HepG2 (cell line): ENCODE results near the gene KLHL21. TPM values are rescaled to one million over a fixed set of nuclear protein-coding genes. Genes with fewer than 3 reads are reported as not detected.

Experiments
- AKNA ChIP-seq: sonication (generic); formaldehyde crosslinking; IDR thresholded peaks from 2 replicates; pipeline ENCODE4 v1.4.0; 2020; ENCODE audit warnings: missing genetic modification reagents, borderline replicate concordance
- ETS1 ChIP-seq: sonication (generic); formaldehyde crosslinking; IDR thresholded peaks from 2 replicates; pipeline ENCODE4 v1.4.0; 2020; ENCODE audit warnings: missing genetic modification reagents
- FOXC1 ChIP-seq: sonication (generic); formaldehyde crosslinking; IDR thresholded peaks from 2 replicates; pipeline ENCODE4 v1.8.0; 2022; ENCODE audit warnings: mild to moderate bottlenecking, missing genetic modification reagents, borderline replicate concordance
- HDAC1 ChIP-seq: sonication (generic); formaldehyde crosslinking; IDR thresholded peaks from 2 replicates; pipeline ENCODE4 v1.5.1; 2020; ENCODE audit warnings: mild to moderate bottlenecking, missing genetic modification reagents
- POGZ ChIP-seq: sonication (generic); formaldehyde crosslinking; IDR thresholded peaks from 2 replicates; pipeline ENCODE4 v1.4.0; 2020; ENCODE audit warnings: mild to moderate bottlenecking, missing genetic modification reagents
- SALL2 ChIP-seq: sonication (generic); formaldehyde crosslinking; IDR thresholded peaks from 2 replicates; pipeline ENCODE4 v1.8.1; 2023; ENCODE audit warnings: mild to moderate bottlenecking, missing genetic modification reagents, inconsistent platforms
- TBP ChIP-seq: sonication (generic); formaldehyde crosslinking; IDR thresholded peaks from 2 replicates; pipeline ENCODE4 v1.5.0; 2020; ENCODE audit warnings: missing genetic modification reagents
- TIGD3 ChIP-seq: sonication (generic); formaldehyde crosslinking; IDR thresholded peaks from 2 replicates; pipeline ENCODE4 v1.5.1; 2020; ENCODE audit warnings: mild to moderate bottlenecking, missing genetic modification reagents, borderline replicate concordance
- ZBTB21 ChIP-seq: sonication (generic); formaldehyde crosslinking; IDR thresholded peaks from 2 replicates; pipeline ENCODE4 v1.4.0; 2020; ENCODE audit warnings: missing genetic modification reagents
- ZBTB46 ChIP-seq: sonication (generic); formaldehyde crosslinking; IDR thresholded peaks from 2 replicates; pipeline ENCODE4 v1.4.0; 2020; ENCODE audit warnings: mild to moderate bottlenecking, missing genetic modification reagents, borderline replicate concordance
- ZNF121 ChIP-seq: sonication (generic); formaldehyde crosslinking; IDR thresholded peaks from 2 replicates; pipeline ENCODE4 v1.5.0; 2020; ENCODE audit warnings: mild to moderate bottlenecking, missing genetic modification reagents
- ZNF276 ChIP-seq: sonication (generic); formaldehyde crosslinking; IDR thresholded peaks from 2 replicates; pipeline ENCODE4 v1.4.0; 2020; ENCODE audit warnings: mild to moderate bottlenecking, low read depth, missing genetic modification reagents
- ZNF460 ChIP-seq: sonication (generic); formaldehyde crosslinking; IDR thresholded peaks from 2 replicates; pipeline ENCODE4 v1.5.1; 2020; ENCODE audit warnings: missing genetic modification reagents, mild to moderate bottlenecking, borderline replicate concordance
- ZNF572 ChIP-seq: sonication (generic); formaldehyde crosslinking; IDR thresholded peaks from 2 replicates; pipeline ENCODE4 v1.5.1; 2020; ENCODE audit warnings: mild to moderate bottlenecking, missing genetic modification reagents
- ZNF576 ChIP-seq: sonication (generic); formaldehyde crosslinking; IDR thresholded peaks from 2 replicates; pipeline ENCODE4 v1.4.0; 2020; ENCODE audit warnings: mild to moderate bottlenecking, missing genetic modification reagents
- ZNF7 ChIP-seq: IDR thresholded peaks from 2 replicates; pipeline ENCODE4 v1.6.1; 2016; ENCODE audit warnings: missing biosample characterization, missing genetic modification reagents
- ZNF737 ChIP-seq: sonication (generic); formaldehyde crosslinking; IDR thresholded peaks from 2 replicates; pipeline ENCODE4 v1.5.0; 2020; ENCODE audit warnings: missing genetic modification reagents, mild to moderate bottlenecking, borderline replicate concordance
- polyA plus RNA-seq, 8 experiments: library from polyadenylated mRNA; depleted of rRNA in 3 of 8; stranded (reverse) in 7 of 8; unstranded in 1 of 8; fragments of >200 nt; fragmentation: Illumina TruSeq in 4 of 8; extraction: Trizol in 4 of 8; gene quantifications; 2 replicates each; pipeline versions ENCODE4 v1.2.1 to v1.2.3, GENCODE V29; 2011 to 2016; ENCODE audit warnings: low read depth in 4 of 8, missing spikeins in 1 of 8, mixed read lengths in 1 of 8; ENCODE audit not compliant: insufficient read depth in 1 of 8
- total RNA-seq, 5 experiments: library from RNA; depleted of rRNA; stranded (reverse); fragments of >200 nt; fragmentation: Illumina TruSeq; extraction: Trizol; gene quantifications; 2 replicates each; pipeline ENCODE4 v1.2.3, GENCODE V29; 2016; ENCODE audit warnings: low read depth in 1 of 5

The KLHL21 gene
- total and polyA plus RNA-seq, 2 of the 13 experiments (the other 11 are each of a cell fraction or from before 2014, with no cell fraction given) = 14.8 to 25.0 TPM

GRCh38 chr1:6579374-6580118 lies 23.1 kb downstream of the KLHL21 start, which contains the start of gene ZBTB48 (continued):
- TF ChIP-seq TBP (no peak), AKNA (CRISPR knock-in tag) (no peak), ZNF572 (CRISPR knock-in tag) (no peak), ZBTB21 (CRISPR knock-in tag) (peak; percentile 94), TIGD3 (CRISPR knock-in tag) (no peak), ZNF276 (no peak), ZNF737 (no peak), ZNF7 (CRISPR knock-in tag) (no peak), POGZ (no peak; the same call in 1 of the 2 replicates), FOXC1 (CRISPR knock-in tag) (no peak; the same call in 1 of the 2 replicates), SALL2 (no peak; the same call in 1 of the 2 replicates), ZNF460 (CRISPR knock-in tag) (no peak), HDAC1 (CRISPR knock-in tag) (peak; percentile 80), ZBTB46 (CRISPR knock-in tag) (no peak), ZNF121 (CRISPR knock-in tag) (no peak; the same call in 1 of the 2 replicates), ZNF576 (0 out of 2 replicates have a peak, but pooled peaks have one; percentile 0), ETS1 (CRISPR knock-in tag) (no peak)
